ENCODE results near the gene GREB1. TPM values are rescaled to one million over a fixed set of nuclear protein-coding genes. Genes with fewer than 3 reads are reported as not detected.

The GREB1 gene
- total RNA-seq, 2 experiments from 2014 or later = 0.38 to 0.42 TPM

GRCh38 chr2:11616097-11616687 lies 82.3 kb downstream of the GREB1 start:
- Mint-ChIP-seq H3K4me1 (ENCODE audit: low read depth) (no peaks in the 10 kb centered on the region), H3K36me3 (ENCODE audit: low read depth) (no peaks in the 10 kb centered on the region), H3K27me3 (ENCODE audit: low read depth) (no peaks in the 10 kb centered on the region), H3K9me3 (no peaks in the 10 kb centered on the region), H3K4me3 (no peak overlapping the region), H3K27ac (no peak overlapping the region)
- intact Hi-C loops (cut with micrococcal nuclease) = no loop called here
- no peak for DNase-seq
- CTCF ChIA-PET = no interaction called here

- H3K4me3 Mint-ChIP-seq = no peak overlapping the region
- no peaks in the 10 kb centered on the region for H3K9me3 Mint-ChIP-seq
- H3K36me3 Mint-ChIP-seq (ENCODE audit: low read depth) = no peaks in the 10 kb centered on the region
- DNase-seq = no peak
- H3K4me1 Mint-ChIP-seq (ENCODE audit: low read depth) = no peaks in the 10 kb centered on the region
- CTCF ChIA-PET = no interaction called here
- no peaks in the 10 kb centered on the region for H3K27me3 Mint-ChIP-seq (ENCODE audit: low read depth)
- intact Hi-C loops (cut with micrococcal nuclease) = no loop called here
- H3K27ac Mint-ChIP-seq = no peak overlapping the region
Measured at GRCh38 chr2:11616851-11617415, 83.1 kb downstream of the GREB1 start.

- Mint-ChIP-seq H3K4me1 (ENCODE audit: low read depth) (no peaks in the 10 kb centered on the region), H3K27ac (no peak overlapping the region), H3K36me3 (ENCODE audit: low read depth) (no peaks in the 10 kb centered on the region), H3K9me3 (no peaks in the 10 kb centered on the region), H3K4me3 (no peak overlapping the region), H3K27me3 (ENCODE audit: low read depth) (no peaks in the 10 kb centered on the region)
- CTCF ChIA-PET = interaction anchor here (0.6 kb wide), 1 partner anchor 436 kb away, joined by 3 read pairs; no protein-coding TSS in a partner anchor
- no peak for DNase-seq
- intact Hi-C loops (cut with micrococcal nuclease) = no loop called here
Measured at GRCh38 chr2:11617527-11617926, 83.7 kb downstream of the GREB1 start.

- CTCF ChIA-PET = interaction anchor here (0.6 kb wide), 1 partner anchor 437 kb away, joined by 3 read pairs; no protein-coding TSS in a partner anchor
- no peak for DNase-seq
- Mint-ChIP-seq H3K4me3 (no peak overlapping the region), H3K27me3 (ENCODE audit: low read depth) (no peaks in the 10 kb centered on the region), H3K36me3 (ENCODE audit: low read depth) (no peaks in the 10 kb centered on the region), H3K9me3 (no peaks in the 10 kb centered on the region), H3K4me1 (ENCODE audit: low read depth) (no peaks in the 10 kb centered on the region), H3K27ac (no peak overlapping the region)
- intact Hi-C loops (cut with micrococcal nuclease) = no loop called here
Measured at GRCh38 chr2:11617984-11618707, 84.3 kb downstream of the GREB1 start.

- CTCF ChIA-PET = no interaction called here
- intact Hi-C loops (cut with micrococcal nuclease) = no loop called here
- Mint-ChIP-seq H3K4me3 (no peak overlapping the region), H3K9me3 (no peaks in the 10 kb centered on the region), H3K4me1 (ENCODE audit: low read depth) (no peaks in the 10 kb centered on the region), H3K27ac (no peak overlapping the region), H3K36me3 (ENCODE audit: low read depth) (no peaks in the 10 kb centered on the region), H3K27me3 (ENCODE audit: low read depth) (no peaks in the 10 kb centered on the region)
- no peak for DNase-seq
Measured at GRCh38 chr2:11618708-11619062, 84.8 kb downstream of the GREB1 start.

GRCh38 chr2:11621410-11621809 lies 87.6 kb downstream of the GREB1 start:
- intact Hi-C loops (cut with micrococcal nuclease) = no loop called here
- Mint-ChIP-seq H3K4me1 (ENCODE audit: low read depth) (no peaks in the 10 kb centered on the region), H3K27me3 (ENCODE audit: low read depth) (no peaks in the 10 kb centered on the region), H3K4me3 (no peak overlapping the region), H3K36me3 (ENCODE audit: low read depth) (no peaks in the 10 kb centered on the region), H3K9me3 (no peaks in the 10 kb centered on the region), H3K27ac (no peak overlapping the region)
- DNase-seq = no peak
- CTCF ChIA-PET = no interaction called here

GRCh38 chr2:11622611-11623010 lies 88.8 kb downstream of the GREB1 start:
- no peaks in the 10 kb centered on the region for H3K27me3 Mint-ChIP-seq (ENCODE audit: low read depth)
- H3K4me1 Mint-ChIP-seq (ENCODE audit: low read depth) = no peaks in the 10 kb centered on the region
- peaks cover 6% of the 10 kb centered on the region for H3K9me3 Mint-ChIP-seq
- no peak overlapping the region for H3K4me3 Mint-ChIP-seq
- H3K36me3 Mint-ChIP-seq (ENCODE audit: low read depth) = no peaks in the 10 kb centered on the region
- DNase-seq = no peak
- CTCF ChIA-PET = interaction anchor here (1.3 kb wide), 1 partner anchor 16 kb away, joined by 4 read pairs; no protein-coding TSS in a partner anchor
- intact Hi-C loops (cut with micrococcal nuclease) = no loop called here
- H3K27ac Mint-ChIP-seq = no peak overlapping the region

GRCh38 chr2:11624893-11625292 lies 91.0 kb downstream of the GREB1 start:
- Mint-ChIP-seq H3K27ac (no peak overlapping the region), H3K9me3 (peaks cover 6% of the 10 kb centered on the region), H3K36me3 (ENCODE audit: low read depth) (no peaks in the 10 kb centered on the region), H3K4me3 (no peak overlapping the region), H3K27me3 (ENCODE audit: low read depth) (no peaks in the 10 kb centered on the region), H3K4me1 (ENCODE audit: low read depth) (no peaks in the 10 kb centered on the region)
- CTCF ChIA-PET = interaction anchor here (0.7 kb wide), 2 partner anchors 40 to 203 kb away, joined by 3 to 5 read pairs; no protein-coding TSS in a partner anchor
- no peak for DNase-seq
- intact Hi-C loops (cut with micrococcal nuclease) = no loop called here

GRCh38 chr2:11625671-11626070 lies 91.8 kb downstream of the GREB1 start:
- DNase-seq = no peak
- intact Hi-C loops (cut with micrococcal nuclease) = no loop called here
- Mint-ChIP-seq H3K27ac (no peak overlapping the region), H3K4me3 (no peak overlapping the region), H3K36me3 (ENCODE audit: low read depth) (no peaks in the 10 kb centered on the region), H3K27me3 (ENCODE audit: low read depth) (no peaks in the 10 kb centered on the region), H3K4me1 (ENCODE audit: low read depth) (no peaks in the 10 kb centered on the region), H3K9me3 (peaks cover 6% of the 10 kb centered on the region)
- CTCF ChIA-PET = no interaction called here

GRCh38 chr2:11628675-11629074 lies 94.8 kb downstream of the GREB1 start:
- intact Hi-C loops (cut with micrococcal nuclease) = no loop called here
- Mint-ChIP-seq H3K4me1 (ENCODE audit: low read depth) (no peaks in the 10 kb centered on the region), H3K4me3 (no peak overlapping the region), H3K27me3 (ENCODE audit: low read depth) (no peaks in the 10 kb centered on the region), H3K27ac (no peak overlapping the region), H3K9me3 (peaks cover 6% of the 10 kb centered on the region), H3K36me3 (ENCODE audit: low read depth) (no peaks in the 10 kb centered on the region)
- CTCF ChIA-PET = interaction anchor here (1.4 kb wide), 1 partner anchor 52 kb away, joined by 3 read pairs; no protein-coding TSS in a partner anchor
- no peak for DNase-seq

- Mint-ChIP-seq H3K4me3 (no peak overlapping the region), H3K36me3 (ENCODE audit: low read depth) (no peaks in the 10 kb centered on the region), H3K9me3 (peaks cover 6% of the 10 kb centered on the region), H3K4me1 (ENCODE audit: low read depth) (no peaks in the 10 kb centered on the region), H3K27ac (no peak overlapping the region), H3K27me3 (ENCODE audit: low read depth) (no peaks in the 10 kb centered on the region)
- intact Hi-C loops (cut with micrococcal nuclease) = no loop called here
- no peak for DNase-seq
- CTCF ChIA-PET = interaction anchor here (1.1 to 1.4 kb wide), 2 partner anchors 51 to 59 kb away, joined by 3 read pairs; no protein-coding TSS in a partner anchor
Measured at GRCh38 chr2:11629215-11629614, 95.4 kb downstream of the GREB1 start.

- intact Hi-C loops (cut with micrococcal nuclease) = no loop called here
- no peak for DNase-seq
- CTCF ChIA-PET = interaction anchor here (1.1 to 1.4 kb wide), 2 partner anchors 51 to 58 kb away, joined by 3 read pairs; no protein-coding TSS in a partner anchor
- no peaks in the 10 kb centered on the region for H3K4me1 Mint-ChIP-seq (ENCODE audit: low read depth)
- no peak overlapping the region for H3K27ac Mint-ChIP-seq
- no peaks in the 10 kb centered on the region for H3K27me3 Mint-ChIP-seq (ENCODE audit: low read depth)
- no peaks in the 10 kb centered on the region for H3K36me3 Mint-ChIP-seq (ENCODE audit: low read depth)
- H3K9me3 Mint-ChIP-seq = peaks cover 6% of the 10 kb centered on the region
- H3K4me3 Mint-ChIP-seq = no peak overlapping the region
Measured at GRCh38 chr2:11629851-11630250, 96.0 kb downstream of the GREB1 start.

Data from activated naive CD4-positive, alpha-beta T cell treated with anti-CD3 and anti-CD28 coated beads for 36 hours (primary cell).